NK-92 treated with Interleukin-12 subunit alpha and Interleukin-12 subunit beta, amount 100 ng/mL, for 24 hours (cell line): ENCODE data around the gene PSMC3.

ENCODE experiments used
- DNase-seq: peaks from one replicate; lab custom pipeline; 2025; lab: John Stamatoyannopoulos, UW

The PSMC3 gene

GRCh38 chr11:47413908-47414684, 12.1 kb downstream of the PSMC3 start:
- no peak for DNase-seq

GRCh38 chr11:47413351-47413750, 12.9 kb downstream of the PSMC3 start:
- no peak for DNase-seq

GRCh38 chr11:47411884-47412746, 14.1 kb downstream of the PSMC3 start:
- peak; percentile 30 for DNase-seq

GRCh38 chr11:47410370-47411264, 15.6 kb downstream of the PSMC3 start:
- no peak for DNase-seq

- no peak for DNase-seq
These were observed 16.5 kb downstream of the PSMC3 start for GRCh38 chr11:47409440-47410369.

- no peak for DNase-seq
These were observed 17.4 kb downstream of the PSMC3 start for GRCh38 chr11:47408598-47409439.

- DNase-seq, result peak; percentile 94
These were observed 18.3 kb downstream of the PSMC3 start, which contains the start of gene SLC39A13 for GRCh38 chr11:47407746-47408590. SLC39A13 (plus strand) TSS chr11:47408590; CDS start chr11:47410095, 1,505 bp downstream.

- DNase-seq, result no peak
These were observed 19.1 kb downstream of the PSMC3 start for GRCh38 chr11:47406896-47407745.

GRCh38 chr11:47403571-47403970, 22.7 kb downstream of the PSMC3 start:
- no peak for DNase-seq

GRCh38 chr11:47403135-47403534, 23.1 kb downstream of the PSMC3 start:
- no peak for DNase-seq

GRCh38 chr11:47400768-47401279, 25.4 kb downstream of the PSMC3 start:
- no peak for DNase-seq

- no peak for DNase-seq
These were observed 26.1 kb downstream of the PSMC3 start for GRCh38 chr11:47399860-47400767.

GRCh38 chr11:47398551-47398950, 27.7 kb downstream of the PSMC3 start:
- DNase-seq, result no peak

- no peak for DNase-seq
These were observed 28.2 kb downstream of the PSMC3 start for GRCh38 chr11:47398011-47398410.

- DNase-seq, result no peak
These were observed 30.3 kb downstream of the PSMC3 start for GRCh38 chr11:47396049-47396320.

- DNase-seq, result no peak
These were observed 30.8 kb downstream of the PSMC3 start for GRCh38 chr11:47395223-47396048.
